GM20000 (cell line): Measurements from ENCODE around the gene NPW.

Source experiments
- DNase-seq: peaks from one replicate; pipeline ENCODE4 v3.0.0; 2012; ENCODE audit warnings: low spot score
- TF ChIP-seq, protein P1 (sequence below): IDR thresholded peaks from 2 replicates; pipeline ENCODE4 v1.5.1; 2012; ENCODE audit warnings: mild to moderate bottlenecking, control low read depth; ENCODE audit errors: extremely low read depth, missing control alignments

NPW gene

DNA sequence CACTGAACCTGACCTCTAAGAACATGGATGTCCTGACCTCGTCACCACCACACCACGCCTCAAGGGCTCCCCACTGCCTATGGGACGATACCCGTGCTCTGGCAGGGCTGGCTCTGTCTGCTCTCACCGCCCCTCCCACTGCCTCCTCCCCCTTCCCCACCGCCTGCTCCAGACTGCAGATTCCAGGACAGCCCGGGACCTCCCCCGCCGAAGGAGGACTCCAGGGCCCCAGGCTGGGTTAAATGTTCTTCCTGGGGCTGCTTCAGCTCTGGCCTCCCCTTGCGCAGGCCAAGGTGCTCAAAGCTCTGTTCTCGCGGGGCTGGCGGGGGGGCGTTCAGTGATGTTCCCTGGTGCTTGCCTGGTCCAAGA, 3.1 kb downstream of the NPW start:
- DNase-seq = no peak
- TF ChIP-seq, protein P1, sequence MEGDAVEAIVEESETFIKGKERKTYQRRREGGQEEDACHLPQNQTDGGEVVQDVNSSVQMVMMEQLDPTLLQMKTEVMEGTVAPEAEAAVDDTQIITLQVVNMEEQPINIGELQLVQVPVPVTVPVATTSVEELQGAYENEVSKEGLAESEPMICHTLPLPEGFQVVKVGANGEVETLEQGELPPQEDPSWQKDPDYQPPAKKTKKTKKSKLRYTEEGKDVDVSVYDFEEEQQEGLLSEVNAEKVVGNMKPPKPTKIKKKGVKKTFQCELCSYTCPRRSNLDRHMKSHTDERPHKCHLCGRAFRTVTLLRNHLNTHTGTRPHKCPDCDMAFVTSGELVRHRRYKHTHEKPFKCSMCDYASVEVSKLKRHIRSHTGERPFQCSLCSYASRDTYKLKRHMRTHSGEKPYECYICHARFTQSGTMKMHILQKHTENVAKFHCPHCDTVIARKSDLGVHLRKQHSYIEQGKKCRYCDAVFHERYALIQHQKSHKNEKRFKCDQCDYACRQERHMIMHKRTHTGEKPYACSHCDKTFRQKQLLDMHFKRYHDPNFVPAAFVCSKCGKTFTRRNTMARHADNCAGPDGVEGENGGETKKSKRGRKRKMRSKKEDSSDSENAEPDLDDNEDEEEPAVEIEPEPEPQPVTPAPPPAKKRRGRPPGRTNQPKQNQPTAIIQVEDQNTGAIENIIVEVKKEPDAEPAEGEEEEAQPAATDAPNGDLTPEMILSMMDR = no peak

DNA sequence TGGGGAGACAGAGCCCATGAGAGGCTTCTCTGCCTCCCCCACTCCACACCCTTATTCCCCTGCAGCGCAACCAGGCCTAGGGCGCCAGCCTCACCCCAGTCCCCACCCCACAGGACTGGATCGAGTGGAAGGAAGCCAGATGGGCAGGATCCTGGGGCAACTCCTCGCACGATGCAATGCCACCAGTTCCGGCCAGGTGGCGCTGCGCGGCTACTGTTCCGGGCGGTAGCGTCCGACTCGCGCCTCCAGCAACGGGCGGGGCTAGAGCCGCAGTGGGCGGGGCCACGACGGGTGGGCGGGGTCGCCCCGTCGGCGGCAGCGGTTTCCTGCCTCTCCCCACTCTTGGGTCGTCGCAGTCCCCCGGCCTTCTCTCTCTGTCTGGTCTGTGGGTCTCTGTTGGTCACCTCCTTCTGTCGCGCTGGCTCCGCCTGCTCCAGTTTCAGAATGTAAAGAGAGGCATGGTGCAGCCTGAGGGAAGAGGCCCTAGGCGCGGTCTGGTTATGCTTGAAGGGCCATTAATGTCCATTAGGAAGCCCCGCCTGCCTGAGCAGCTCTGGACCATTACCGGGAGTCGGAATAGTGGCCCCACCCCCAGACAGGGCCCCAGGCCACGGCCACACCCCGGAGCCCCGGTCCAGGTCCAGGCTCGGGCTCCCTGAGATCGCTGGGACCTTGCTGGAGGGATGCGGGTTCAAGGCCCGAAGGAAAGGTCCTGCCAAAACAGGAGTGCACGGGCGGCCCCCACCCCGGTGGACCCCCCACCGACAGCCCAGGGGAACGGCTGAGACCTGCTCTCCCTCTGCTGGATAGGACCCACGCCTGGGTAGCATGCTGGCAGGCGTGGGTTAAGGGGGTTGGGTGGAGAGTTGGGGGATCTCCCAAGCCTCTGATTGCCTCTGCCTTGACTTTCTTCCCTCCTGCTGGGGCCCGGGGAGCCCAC, 3.8 kb downstream of the NPW start:
- TF ChIP-seq, protein P1 = peak; percentile 94
- peak; percentile 99 for DNase-seq

DNA sequence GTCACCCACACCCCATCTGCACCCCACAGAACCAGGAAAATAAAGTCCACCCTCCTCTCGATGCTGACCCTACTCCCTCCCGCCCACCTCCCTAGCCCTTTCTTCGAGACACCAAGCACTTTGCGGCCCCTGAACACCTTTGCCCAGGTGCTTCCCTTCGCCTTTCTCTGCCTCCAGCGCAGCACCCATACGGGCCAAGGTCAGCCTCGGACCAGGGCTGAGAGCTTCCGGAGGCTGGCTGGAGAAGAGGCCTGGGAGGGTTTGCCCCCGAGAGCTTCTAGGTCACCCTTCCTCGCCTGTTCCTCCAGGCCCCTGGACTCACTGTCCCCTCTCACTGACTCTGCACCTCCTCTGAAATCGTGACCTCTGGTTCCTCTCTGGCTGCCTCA, 4.4 kb downstream of the NPW start:
- DNase-seq = no peak
- TF ChIP-seq, protein P1 = no peak

DNA sequence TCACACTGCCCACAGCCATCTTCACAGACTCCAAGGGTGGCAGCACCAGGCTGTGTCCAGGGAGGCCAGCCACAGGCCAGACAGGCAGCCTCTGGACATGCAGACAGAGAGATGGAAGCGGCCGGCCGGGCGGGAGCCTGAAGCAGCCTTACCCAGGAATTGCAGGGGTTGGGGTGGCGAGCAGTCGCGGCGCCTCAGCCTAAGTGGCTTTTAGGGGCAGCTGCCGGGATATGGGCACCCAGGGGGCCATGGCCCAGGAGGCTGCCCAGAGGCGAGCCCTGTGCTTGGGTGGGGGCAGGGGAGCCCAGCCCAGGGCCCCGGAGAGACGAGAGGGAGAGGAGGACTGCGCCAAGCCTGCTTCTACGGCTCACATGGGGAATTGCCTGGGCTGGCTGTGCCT, 5.7 kb downstream of the NPW start:
- no peak for DNase-seq
- TF ChIP-seq, protein P1 = no peak

DNA sequence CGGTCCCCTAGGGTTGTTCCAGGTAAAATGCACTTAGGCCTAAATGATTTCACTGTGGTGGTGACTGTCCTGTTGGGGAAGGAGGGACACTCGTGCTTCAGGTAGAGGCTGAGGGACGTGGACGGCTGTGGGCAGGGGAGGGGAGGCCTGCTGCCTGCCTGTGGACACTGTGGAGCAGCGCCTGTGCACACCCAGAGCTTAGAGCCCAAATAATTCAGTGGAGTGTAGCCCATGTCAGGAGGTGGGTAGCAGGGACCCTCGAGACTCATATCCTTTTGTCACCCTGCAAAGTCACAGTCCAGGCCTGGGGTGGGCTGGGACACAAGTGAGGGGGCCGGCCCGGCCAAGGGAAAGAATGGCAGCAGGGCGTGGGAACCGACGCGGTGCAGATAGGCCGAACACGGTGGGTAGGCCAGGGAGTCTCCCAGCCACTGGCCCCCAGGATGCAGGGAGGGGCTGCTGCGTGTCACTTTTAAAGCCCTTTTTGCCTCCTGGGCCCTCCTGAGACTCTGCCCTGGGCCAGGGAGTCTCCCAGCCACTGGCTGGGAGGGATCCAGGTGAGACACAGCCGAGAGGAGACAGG, 6.4 kb downstream of the NPW start:
- TF ChIP-seq, protein P1 = no peak
- DNase-seq = no peak

DNA sequence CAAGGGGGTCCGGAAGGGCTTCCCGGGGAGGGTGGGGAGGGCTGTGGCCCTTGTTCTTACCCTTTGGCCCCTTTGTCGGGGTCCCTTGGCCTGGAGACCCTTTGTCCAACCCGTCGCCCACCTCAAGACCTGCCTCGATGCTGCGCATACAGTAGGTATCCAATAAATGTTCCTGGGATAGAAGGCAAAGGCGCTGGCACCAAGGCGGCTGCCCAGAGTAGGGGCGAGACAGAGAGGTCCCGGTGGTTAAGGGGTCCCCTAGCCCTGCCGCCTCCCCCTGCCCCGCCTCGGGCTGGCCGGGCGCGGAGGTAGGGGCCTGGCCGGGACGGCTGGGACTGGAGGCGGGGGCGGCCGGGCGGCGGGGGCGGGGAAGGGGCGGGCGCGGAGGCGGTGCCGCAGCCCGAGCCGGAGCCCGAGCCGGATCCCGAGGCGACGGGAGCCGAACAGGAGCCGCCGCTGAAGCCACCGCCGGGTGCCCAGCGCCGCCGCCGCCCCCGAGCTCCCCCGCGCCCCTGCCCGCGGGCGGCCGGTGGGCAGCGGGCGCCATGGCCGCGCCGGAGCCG, 7.0 kb downstream of the NPW start, which contains the start of gene NHERF2:
NHERF2 (plus strand) TSS at position 442 of the 563 bp plus-strand sequence; CDS start at position 546, 104 bp downstream.
- DNase-seq = peak; percentile 63
- TF ChIP-seq, protein P1 = no peak
